ENCODE data around the gene BASP1. TPM values are rescaled to one million over a fixed set of nuclear protein-coding genes. Genes with fewer than 3 reads are reported as not detected.

BASP1 gene
- total RNA-seq, 2 experiments from 2014 or later, result 0.70 to 0.93 TPM

DNA sequence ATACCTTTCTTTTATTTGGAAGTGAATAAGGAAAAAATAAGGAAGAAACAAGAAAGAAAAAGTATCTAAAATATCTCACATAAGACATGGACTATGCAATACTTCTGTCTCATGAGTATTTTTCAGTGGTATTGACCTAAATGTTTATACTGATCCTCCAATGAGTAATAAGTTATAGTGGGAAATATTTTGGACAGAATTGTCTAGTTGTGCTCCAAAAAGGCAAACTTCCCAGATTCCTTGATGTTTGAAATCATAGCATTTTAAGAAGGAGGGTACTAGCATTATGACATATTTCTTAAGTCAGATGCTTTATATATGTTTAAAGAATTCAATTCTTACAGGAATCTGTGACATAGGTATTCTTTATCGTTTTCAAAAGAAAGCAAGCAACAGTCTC, 34.5 kb upstream of the BASP1 start:
- ChIA-PET POLR2A (no interaction called here), CTCF (no interaction called here)
- H3K4me1 ChIP-seq (ENCODE audit: insufficient read depth, low read length), result no peaks in the 10 kb centered on the region
- H3K36me3 ChIP-seq (ENCODE audit: insufficient read depth, low read length), result no peaks in the 10 kb centered on the region
- H3K4me3 ChIP-seq (ENCODE audit: low read length), result no peak overlapping the region
- no peaks in the 10 kb centered on the region for H3K4me1 Mint-ChIP-seq (ENCODE audit: low read depth)
- H3K27me3 Mint-ChIP-seq, result no peaks in the 10 kb centered on the region
- H3K27ac ChIP-seq (ENCODE audit: low read depth in 1 of 2, low read length in 2 of 2), result no peak overlapping the region
- no peaks in the 10 kb centered on the region for H3K27me3 ChIP-seq (ENCODE audit: control insufficient read depth in 1 of 2, insufficient read depth in 2 of 2, low read length in 2 of 2)
- no peaks in the 10 kb centered on the region for H3K9me3 Mint-ChIP-seq
- ATAC-seq (ENCODE audit: poor library complexity) (no peak), DNase-seq (no peak)
- intact Hi-C loops (cut with DNase I, micrococcal nuclease), result no loop called here
- no peak overlapping the region for H3K4me3 Mint-ChIP-seq
- no peak overlapping the region for H3K27ac Mint-ChIP-seq
- H3K9me3 ChIP-seq (ENCODE audit: control insufficient read depth in 1 of 2, insufficient read depth in 1 of 2, low read length in 2 of 2), result peaks cover 0 to 4% of the 10 kb centered on the region in 2 experiments
- TF ChIP-seq, protein P1, sequence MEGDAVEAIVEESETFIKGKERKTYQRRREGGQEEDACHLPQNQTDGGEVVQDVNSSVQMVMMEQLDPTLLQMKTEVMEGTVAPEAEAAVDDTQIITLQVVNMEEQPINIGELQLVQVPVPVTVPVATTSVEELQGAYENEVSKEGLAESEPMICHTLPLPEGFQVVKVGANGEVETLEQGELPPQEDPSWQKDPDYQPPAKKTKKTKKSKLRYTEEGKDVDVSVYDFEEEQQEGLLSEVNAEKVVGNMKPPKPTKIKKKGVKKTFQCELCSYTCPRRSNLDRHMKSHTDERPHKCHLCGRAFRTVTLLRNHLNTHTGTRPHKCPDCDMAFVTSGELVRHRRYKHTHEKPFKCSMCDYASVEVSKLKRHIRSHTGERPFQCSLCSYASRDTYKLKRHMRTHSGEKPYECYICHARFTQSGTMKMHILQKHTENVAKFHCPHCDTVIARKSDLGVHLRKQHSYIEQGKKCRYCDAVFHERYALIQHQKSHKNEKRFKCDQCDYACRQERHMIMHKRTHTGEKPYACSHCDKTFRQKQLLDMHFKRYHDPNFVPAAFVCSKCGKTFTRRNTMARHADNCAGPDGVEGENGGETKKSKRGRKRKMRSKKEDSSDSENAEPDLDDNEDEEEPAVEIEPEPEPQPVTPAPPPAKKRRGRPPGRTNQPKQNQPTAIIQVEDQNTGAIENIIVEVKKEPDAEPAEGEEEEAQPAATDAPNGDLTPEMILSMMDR (IDR thresholded peaks at IDR 0.05), result no peak
- no peaks in the 10 kb centered on the region for H3K36me3 Mint-ChIP-seq (ENCODE audit: low read depth)

DNA sequence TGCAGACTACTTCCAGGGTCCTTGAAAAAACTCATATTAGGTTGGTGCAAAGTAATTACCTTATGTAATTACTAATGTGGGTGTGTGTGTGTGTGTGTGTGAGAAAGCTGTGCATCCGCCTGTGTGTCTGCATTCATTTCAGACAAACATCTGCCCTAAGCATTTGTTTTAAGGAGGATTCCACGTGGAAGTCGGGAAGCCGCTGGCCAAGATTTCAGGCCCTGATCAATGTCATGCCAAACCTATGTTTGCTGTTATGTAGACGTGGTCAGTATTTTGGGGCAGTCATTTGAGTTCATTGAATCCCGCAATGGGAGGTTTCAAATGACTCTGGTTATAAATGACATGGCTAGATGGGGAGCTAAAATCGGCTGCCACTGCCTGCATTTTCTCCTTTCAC, 33.6 kb upstream of the BASP1 start:
- no peak overlapping the region for H3K4me3 ChIP-seq (ENCODE audit: low read length)
- TF ChIP-seq, protein P1 (IDR thresholded peaks at IDR 0.05), result no peak
- Mint-ChIP-seq H3K4me1 (ENCODE audit: low read depth) (no peaks in the 10 kb centered on the region), H3K4me3 (no peak overlapping the region), H3K27me3 (no peaks in the 10 kb centered on the region), H3K27ac (no peak overlapping the region), H3K9me3 (no peaks in the 10 kb centered on the region), H3K36me3 (ENCODE audit: low read depth) (no peaks in the 10 kb centered on the region)
- ChIA-PET POLR2A (no interaction called here), CTCF (no interaction called here)
- no peaks in the 10 kb centered on the region for H3K36me3 ChIP-seq (ENCODE audit: insufficient read depth, low read length)
- ATAC-seq (ENCODE audit: poor library complexity) (no peak), DNase-seq (no peak)
- H3K4me1 ChIP-seq (ENCODE audit: insufficient read depth, low read length), result no peaks in the 10 kb centered on the region
- peaks cover 0 to 4% of the 10 kb centered on the region in 2 experiments for H3K9me3 ChIP-seq (ENCODE audit: control insufficient read depth in 1 of 2, insufficient read depth in 1 of 2, low read length in 2 of 2)
- intact Hi-C loops (cut with DNase I, micrococcal nuclease), result no loop called here
- H3K27ac ChIP-seq (ENCODE audit: low read depth in 1 of 2, low read length in 2 of 2), result no peak overlapping the region
- no peaks in the 10 kb centered on the region for H3K27me3 ChIP-seq (ENCODE audit: control insufficient read depth in 1 of 2, insufficient read depth in 2 of 2, low read length in 2 of 2)

GRCh38 chr5:17184588-17184987, 32.8 kb upstream of the BASP1 start:
- Mint-ChIP-seq H3K27ac (no peak overlapping the region), H3K9me3 (no peaks in the 10 kb centered on the region), H3K4me3 (no peak overlapping the region), H3K4me1 (ENCODE audit: low read depth) (no peaks in the 10 kb centered on the region), H3K27me3 (peaks cover 5% of the 10 kb centered on the region), H3K36me3 (ENCODE audit: low read depth) (no peaks in the 10 kb centered on the region)
- Histone ChIP-seq H3K4me3 (ENCODE audit: low read length) (no peak overlapping the region), H3K36me3 (ENCODE audit: insufficient read depth, low read length) (no peaks in the 10 kb centered on the region), H3K4me1 (ENCODE audit: insufficient read depth, low read length) (no peaks in the 10 kb centered on the region), H3K27ac (ENCODE audit: low read depth in 1 of 2, low read length in 2 of 2) (no peak overlapping the region), H3K9me3 (ENCODE audit: control insufficient read depth in 1 of 2, insufficient read depth in 1 of 2, low read length in 2 of 2) (peaks cover 0 to 4% of the 10 kb centered on the region in 2 experiments), H3K27me3 (ENCODE audit: control insufficient read depth in 1 of 2, insufficient read depth in 2 of 2, low read length in 2 of 2) (no peaks in the 10 kb centered on the region)
- ChIA-PET POLR2A (no interaction called here), CTCF (no interaction called here)
- intact Hi-C loops (cut with DNase I, micrococcal nuclease), result no loop called here
- ATAC-seq (ENCODE audit: poor library complexity), result no peak
- DNase-seq, result no peak
- TF ChIP-seq, protein P1 (IDR thresholded peaks at IDR 0.05), result no peak

Data from CD4-positive, alpha-beta T cell (primary cell).